Smooth muscle cell of trachea (primary cell): Measurements from ENCODE around the gene OR10A5. TPM values are rescaled to one million over a fixed set of nuclear protein-coding genes. Genes with fewer than 3 reads are reported as not detected.

ENCODE experiments used
- total RNA-seq: library from RNA; depleted of rRNA; stranded (reverse); fragments of >200 nt; gene quantifications from 2 replicates; pipeline ENCODE4 v1.2.1, GENCODE V29; 2014

OR10A5 gene
- total RNA-seq = not detected in 2 replicates

GRCh38 chr11:6845383-6845782 is at the start of gene OR10A5:
Gene OR10A5, plus strand, starts transcription at chr11:6845683. Its CDS starts 0 bp downstream, at chr11:6845683.

DNA sequence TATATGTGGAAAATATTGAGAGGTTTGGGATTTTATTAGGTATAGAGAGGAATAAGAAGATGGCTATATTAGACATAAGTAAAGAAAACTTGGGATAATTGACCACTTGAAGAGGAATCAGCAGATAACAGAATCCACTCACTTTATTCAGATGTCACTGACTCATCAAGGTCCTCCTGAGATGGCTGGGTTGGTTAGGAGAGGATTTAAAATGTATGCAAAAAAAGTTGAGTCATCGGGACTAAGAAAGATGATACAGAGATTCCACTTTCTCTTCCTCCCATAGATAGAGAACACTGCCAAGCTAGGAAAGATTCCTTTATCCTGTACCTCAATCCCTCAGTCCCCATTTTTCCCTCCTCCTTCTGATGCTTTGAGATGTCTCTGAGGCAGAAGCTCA is 46.1 kb upstream of the OR10A5 start, which contains the start of gene OR6A2:
Gene OR6A2 (minus strand): TSS at position 288 of the 400 bp plus-strand sequence. CDS start 3,981 bp downstream, outside the sequence.

DNA sequence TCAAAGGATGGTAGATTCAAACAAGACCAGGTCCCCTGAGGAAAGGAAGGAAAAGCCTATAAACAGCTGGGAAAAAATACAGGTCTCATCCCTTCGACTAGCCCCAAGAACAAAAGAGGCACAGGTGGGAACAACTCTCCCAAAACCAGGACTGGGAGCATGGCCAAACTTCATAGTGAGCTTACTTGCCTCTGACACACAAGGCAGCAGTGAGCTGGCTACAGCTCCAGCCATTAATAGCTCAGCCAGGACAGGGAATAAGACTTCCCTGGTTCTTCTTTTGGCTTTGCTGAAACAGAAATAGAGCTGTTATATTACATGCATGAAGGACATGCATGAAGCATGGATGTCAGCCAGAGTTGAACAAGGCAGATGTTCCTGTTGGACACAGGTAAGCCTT is 17.5 kb downstream of the OR10A5 start, which contains the start of gene OR10A2:
Gene OR10A2 (plus strand): TSS at position 97 of the 400 bp plus-strand sequence. CDS start 6,698 bp downstream, outside the sequence.

GRCh38 chr11:6876325-6876724 is 30.8 kb downstream of the OR10A5 start, which contains the start of gene OR10A4:
Gene OR10A4, plus strand, starts transcription at chr11:6876625. Its CDS starts 23 bp downstream, at chr11:6876648.

DNA sequence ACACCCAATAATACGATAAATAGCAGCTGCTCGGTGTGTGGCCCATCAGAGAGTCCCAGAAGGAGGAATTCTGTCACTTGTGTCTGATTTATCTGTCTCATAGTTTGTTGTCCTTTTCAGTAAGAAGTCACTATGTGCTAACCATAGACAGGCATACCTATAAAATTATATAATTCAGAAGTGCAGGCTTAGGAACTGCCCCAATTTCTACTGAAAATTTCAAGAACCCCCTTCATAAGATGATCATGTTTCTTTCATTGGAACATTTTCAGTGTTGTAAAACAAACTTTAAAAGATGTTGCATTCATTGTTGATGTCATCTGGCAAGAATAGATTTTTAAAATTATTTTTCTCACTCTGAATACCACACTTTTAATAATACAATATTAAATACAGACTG is 46.9 kb downstream of the OR10A5 start, which contains the start of gene OR2D2:
Gene OR2D2 (minus strand): TSS at position 101 of the 400 bp plus-strand sequence. CDS start 0 bp downstream, at position 101.

Other genes with a start within 250 kb of the OR10A5 start
- 10.0 and 11.9 TPM in 2 replicates for gene RRP8, start 242.1 kb upstream of the OR10A5 start, total RNA-seq
- gene ILK, start 241.9 kb upstream of the OR10A5 start, total RNA-seq = 227 and 239 TPM in 2 replicates
- gene TAF10, start 233.5 kb upstream of the OR10A5 start, total RNA-seq = 46.5 and 87.8 TPM in 2 replicates
- gene TPP1, start 226.3 kb upstream of the OR10A5 start, total RNA-seq = 38.3 and 205 TPM in 2 replicates
- 24.4 and 39.2 TPM in 2 replicates for gene DCHS1, start 189.9 kb upstream of the OR10A5 start, total RNA-seq
- gene MRPL17, start 162.3 kb upstream of the OR10A5 start, total RNA-seq = 32.3 and 48.6 TPM in 2 replicates
- gene OR2AG2, start 73.7 kb upstream of the OR10A5 start, total RNA-seq = 0.15 and 0.33 TPM in 2 replicates
- gene OR2AG1, start 62.7 kb upstream of the OR10A5 start, total RNA-seq = not detected in 2 replicates
- gene OR6A2, start 46.0 kb upstream of the OR10A5 start, total RNA-seq = 0.17 and 0.73 TPM in 2 replicates
- gene OR10A2, start 17.4 kb downstream of the OR10A5 start, total RNA-seq = not detected in 2 replicates
- gene OR10A4, start 30.9 kb downstream of the OR10A5 start, total RNA-seq = not detected in 2 replicates
- gene OR2D2, start 46.8 kb downstream of the OR10A5 start, total RNA-seq = 0.29 and 0.50 TPM in 2 replicates
- gene OR2D3, start 75.3 kb downstream of the OR10A5 start, total RNA-seq = not detected in 2 replicates
- 2.3 and 6.5 TPM in 2 replicates for gene ZNF215, start 80.7 kb downstream of the OR10A5 start, total RNA-seq
- 5.1 and 9.9 TPM in 2 replicates for gene ZNF214, start 174.7 kb downstream of the OR10A5 start, total RNA-seq
- 0.17 and 0.29 TPM in 2 replicates for gene NLRP14, start 174.8 kb downstream of the OR10A5 start, total RNA-seq
- gene RBMXL2, start 243.3 kb downstream of the OR10A5 start, total RNA-seq = not detected in 2 replicates